GM19193 (cell line): ENCODE results near the gene ANKMY1.

ENCODE experiments used
- POLR2A ChIP-seq: IDR thresholded peaks from 4 replicates; pipeline ENCODE4 v1.6.1; 2011; ENCODE audit not compliant: insufficient read depth, insufficient read length; ENCODE audit errors: extremely low read depth

Gene ANKMY1

DNA sequence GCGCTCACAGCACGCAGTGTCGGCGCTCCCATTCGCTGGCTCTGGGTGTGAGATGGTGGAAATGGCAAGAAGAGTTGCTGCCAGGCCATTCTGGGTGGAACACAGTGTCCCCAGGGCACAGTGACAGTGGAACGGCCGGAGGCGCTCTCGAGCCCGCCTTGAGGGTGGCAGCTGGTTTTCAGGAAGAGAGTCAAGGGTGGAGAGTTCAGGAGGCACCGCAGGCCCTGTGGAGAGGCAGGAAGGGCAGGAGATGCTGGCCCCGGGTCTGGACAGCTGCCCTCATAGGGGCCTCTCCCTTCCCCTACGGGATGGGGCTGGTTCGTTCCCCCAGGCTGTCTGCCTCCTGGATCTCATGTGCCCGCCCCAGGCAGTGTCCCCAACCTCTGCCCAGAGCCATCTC is 109.9 kb downstream of the ANKMY1 start:
- TF ChIP-seq POLR2A, result no peak

DNA sequence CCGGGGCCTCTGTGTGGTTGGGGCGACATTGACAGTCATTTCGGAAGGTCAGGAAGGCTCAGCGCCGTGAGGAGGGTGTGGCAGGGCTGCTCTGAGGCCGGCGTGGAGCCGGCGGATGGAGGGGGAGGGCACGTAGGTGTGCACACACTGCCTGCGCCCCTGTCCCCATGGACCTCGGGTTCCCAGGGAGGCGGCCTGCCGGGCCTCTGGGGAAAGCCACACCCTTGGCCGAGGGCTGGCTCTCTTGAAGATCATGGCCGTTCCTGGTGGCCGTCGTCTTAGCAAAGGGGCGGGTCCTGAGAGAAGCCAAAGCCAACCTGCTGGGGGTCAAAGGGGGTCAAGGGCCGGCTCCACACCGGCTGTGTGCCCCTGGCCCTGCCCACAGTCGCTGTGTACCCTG is 110.5 kb downstream of the ANKMY1 start:
- TF ChIP-seq POLR2A, result no peak

DNA sequence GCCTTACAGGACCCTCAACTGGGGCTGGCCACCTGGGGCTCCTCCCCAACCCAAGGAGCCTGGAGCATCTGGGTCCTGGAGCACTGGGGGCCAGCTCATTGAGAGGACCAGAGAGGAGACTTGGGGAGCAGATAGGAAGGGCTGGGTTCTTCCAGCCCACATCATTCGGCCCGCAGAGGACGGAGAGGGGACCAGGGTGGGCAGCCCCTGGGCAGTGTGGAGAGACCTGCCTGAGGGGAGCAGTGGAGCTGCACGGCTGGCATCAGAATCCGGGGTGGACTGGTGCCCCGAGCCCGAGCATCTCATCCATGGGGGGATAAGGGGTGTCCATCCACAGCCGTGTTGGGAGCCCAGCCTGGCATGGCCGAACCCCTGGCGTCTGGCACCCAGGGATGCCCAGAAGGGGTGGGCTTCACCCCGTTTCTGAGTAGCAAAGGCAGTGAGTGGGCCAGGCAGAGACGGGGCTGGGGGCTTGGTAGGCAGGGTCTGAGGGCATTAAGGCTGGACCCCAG is 111.1 kb downstream of the ANKMY1 start:
- no peak for TF ChIP-seq POLR2A

DNA sequence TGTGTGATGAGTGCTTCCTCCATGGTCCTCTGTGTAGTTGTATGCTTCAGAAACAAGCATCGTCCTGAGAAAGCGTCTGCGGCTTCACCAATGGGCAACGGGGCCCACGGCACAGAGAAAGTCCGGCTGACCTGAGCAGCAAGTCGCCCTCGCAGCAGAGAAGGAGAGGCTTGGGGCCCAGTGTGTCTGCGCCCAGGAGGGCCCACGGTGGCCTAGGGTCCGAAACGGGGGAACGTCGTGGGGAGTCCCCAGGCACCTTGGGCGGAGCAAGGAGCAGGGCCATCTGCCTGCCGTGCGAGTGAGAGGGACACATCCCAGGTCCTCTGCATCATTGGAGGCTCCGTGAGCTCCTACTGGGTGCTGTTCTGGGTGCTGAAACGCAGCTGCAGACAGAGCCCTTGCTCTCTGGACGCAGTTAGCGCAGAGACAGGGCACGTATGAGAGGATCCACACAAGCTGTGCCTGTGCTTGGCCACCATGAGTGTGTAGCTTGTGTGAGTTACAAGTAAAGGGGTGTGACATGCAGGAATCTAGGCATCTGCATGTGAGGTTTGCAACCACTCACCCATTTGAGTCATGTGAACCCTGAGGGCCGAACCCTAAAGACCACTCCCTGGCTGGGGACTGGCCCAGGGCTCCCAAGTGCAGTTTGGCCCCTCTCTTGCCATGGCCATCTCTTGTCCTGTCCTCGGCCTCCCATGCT is 111.7 kb downstream of the ANKMY1 start:
- TF ChIP-seq POLR2A, result no peak

DNA sequence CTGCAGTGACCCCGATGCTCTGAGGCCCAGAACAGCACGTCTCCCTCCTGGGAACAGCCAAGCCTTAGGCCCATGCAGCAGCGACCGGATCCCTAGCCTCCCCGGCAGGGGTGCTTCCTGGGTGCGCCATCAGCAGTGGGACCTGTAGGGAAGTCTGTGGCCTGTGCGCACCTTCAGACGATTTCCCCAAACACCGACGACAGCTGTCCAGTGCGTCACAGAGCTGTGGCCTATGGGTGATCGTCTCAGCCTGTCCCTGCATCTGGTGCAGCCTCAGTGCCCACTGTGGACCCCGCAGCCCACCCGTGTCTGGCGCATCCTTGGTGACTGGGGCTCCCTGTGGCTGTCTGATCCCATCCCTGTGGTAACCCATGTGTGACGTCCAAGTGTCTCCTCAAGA is 113.3 kb downstream of the ANKMY1 start:
- TF ChIP-seq POLR2A, result no peak

DNA sequence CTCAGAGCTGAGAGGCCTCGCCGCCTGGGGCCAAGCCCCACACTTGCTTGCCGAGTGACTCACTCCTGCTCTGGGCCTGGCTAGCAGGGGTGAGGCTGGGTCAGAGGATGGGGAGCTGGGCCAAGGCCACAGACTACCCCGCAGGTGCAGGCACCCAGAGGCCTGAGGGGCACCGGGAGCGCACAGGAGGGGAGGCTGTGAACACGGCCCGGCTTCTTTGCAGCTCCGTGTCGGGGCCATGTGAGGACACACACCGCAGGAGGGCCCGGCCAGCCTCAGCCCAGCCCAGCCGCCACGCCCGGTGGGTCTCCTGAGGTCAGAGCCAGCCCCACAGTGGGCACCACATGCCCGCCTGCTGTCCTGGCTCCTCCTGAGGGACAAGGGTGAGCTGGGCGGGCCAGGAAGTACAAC is 113.9 kb downstream of the ANKMY1 start:
- TF ChIP-seq POLR2A, result no peak

DNA sequence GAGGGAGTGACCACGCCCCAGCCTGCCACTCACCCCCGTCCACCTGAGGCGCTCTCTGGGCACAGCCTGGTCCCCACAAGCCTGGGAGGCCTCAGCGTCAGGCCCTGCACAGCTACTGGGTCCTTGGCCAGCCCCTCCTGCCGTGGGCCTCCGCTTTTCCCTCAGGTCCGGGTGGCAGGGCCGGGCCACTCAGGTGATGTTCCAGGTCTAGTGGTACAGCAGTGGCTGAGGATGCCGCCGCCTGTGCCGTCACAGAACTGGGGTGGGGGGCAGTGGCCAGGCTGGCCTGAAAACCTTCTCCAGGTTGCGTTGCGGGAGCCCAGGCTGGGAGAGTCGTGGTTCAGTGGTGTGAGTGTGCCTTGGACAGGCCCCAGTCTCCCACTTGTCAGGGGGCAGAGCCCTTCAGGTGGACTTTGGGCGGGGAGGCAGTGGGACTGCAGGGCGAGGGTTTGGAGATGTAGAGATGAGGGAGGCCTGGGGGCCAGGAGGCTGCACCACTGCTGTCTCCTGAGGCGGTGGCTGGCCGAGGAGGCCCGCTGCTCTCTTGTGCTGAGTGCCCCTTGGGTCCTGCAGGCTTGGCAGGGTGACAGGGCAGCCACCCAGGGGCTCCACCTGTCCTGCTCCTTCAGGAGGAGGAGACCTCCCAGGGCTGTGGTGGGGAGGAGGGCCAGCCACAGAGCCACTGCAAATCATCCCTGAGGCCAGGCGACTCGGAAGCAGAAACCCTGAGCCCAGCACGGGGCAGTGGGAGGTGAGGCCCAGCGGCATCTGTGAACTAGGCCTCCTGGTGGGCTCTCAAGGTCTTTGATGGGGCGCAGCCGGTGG is 114.7 kb downstream of the ANKMY1 start:
- TF ChIP-seq POLR2A, result no peak

DNA sequence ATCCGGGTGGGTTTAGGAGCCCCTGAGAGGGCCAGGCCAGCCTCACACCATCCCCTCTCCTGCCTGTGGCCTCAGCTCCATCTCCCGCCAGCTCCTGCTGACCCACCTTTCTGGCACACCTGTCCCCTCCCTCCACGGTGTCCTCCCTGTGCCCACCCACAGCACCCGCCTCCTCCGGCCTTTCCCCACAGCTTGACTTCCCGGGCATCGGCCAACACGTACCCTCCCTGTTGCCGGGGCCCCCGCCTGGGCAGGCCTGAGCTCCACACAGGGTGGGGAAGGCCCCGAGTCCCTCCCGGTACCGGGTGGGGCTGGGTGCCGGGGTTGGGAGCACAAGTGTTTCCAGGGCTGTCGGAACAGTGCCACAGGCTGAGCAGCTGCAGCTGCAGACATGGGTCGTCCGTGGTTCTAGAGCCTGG is 115.8 kb downstream of the ANKMY1 start:
- no peak for TF ChIP-seq POLR2A

DNA sequence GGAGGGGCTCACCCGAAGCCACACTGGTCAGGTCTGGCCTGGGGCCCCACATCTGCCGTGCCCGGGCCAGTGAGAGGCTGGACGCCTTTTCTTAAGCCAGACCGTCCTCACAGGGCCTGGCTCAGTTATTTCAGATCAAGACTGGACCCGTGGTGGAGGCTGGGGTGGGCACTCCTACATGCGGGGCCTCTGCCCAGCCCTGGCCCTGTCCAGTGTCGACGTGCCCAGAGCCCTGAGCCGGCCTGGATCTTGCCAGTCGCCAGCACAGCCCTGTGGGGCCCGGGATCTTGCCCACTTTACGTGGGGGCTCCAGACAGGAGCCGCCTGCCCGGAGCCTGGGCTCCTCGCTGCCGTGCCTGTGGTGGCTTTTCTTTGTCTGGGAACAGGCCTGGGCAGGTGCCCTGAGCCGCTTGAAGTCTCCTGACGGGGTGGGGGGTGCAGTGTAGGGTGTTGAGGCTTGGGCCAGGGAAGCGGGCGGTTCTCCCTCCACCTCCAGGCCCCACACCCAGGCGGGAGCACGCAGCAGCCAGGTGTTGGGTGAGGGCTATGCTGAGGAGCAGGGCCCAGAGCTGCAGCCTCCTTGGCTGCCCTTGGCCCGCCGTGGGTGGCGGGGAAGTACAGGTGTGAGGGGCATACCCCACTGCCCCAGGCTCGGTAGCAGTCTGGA is 116.3 kb downstream of the ANKMY1 start:
- no peak for TF ChIP-seq POLR2A

DNA sequence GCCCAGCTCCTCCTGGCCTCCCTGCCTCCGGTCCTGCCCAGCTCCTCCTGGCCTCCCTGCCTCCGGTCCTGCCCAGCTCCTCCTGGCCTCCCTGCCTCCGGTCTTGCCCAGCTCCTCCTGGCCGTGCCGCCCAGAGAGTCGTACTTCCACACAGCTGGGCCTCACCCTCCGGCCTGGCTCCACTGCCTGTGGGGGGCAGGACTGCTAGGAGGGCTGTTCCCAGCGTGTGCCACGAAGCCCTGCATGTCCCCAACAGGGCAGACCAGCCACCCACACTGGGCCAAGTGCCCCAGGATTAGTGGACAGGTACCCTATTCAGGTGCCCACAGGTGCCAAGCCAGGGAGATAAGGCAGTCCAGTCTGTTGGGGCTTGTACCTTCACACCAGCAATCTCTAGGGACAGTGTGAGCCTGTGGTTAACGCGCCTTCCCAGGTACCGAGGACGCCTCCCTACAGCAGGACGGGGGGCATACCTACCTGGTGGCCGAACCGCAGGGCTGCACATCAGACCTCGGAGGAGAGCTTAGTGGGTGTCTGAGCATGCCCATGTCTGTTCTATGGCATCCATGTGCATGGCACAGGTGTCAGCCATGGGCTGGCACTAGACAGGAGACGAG is 117.0 kb downstream of the ANKMY1 start:
- no peak for TF ChIP-seq POLR2A

DNA sequence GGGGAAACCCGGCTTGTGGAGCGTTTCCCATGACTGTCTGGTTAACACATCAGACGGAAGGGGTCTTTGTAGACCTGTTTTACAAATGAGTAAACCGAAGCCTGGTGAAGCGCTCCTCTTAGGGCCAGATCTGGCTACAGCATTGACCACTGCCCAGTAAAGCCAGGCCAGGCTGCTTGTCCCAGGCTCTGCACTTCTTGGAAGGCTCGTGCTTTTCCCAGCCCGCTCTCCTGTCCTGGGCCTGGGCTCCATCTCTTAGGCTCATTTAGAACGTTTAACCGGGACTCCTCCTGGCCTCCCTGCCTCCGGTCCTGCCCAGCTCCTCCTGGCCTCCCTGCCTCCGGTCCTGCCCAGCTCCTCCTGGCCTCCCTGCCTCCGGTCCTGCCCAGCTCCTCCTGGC is 117.5 kb downstream of the ANKMY1 start:
- no peak for TF ChIP-seq POLR2A

DNA sequence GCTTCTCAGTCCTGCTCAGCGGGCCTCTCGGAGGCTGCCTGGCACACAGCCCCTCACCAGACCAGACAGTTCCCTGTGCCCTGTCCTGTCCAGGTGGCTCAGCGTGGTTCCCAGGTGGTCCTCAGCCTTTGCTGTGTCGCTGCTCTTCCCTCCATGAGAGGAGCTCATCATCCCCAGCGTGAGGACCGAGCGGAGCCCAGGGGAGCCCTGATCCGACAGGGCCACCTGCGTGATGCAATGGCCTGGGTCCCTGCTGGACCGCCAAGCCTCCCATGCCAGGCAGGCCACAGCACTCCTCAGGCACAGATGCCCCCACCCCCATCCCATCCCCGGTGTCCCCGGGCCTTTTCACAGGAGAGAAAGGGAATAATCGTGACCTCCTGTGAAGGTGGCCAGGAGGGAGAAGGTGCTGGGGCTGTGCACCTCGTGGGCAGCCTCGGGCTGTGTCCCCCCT is 118.1 kb downstream of the ANKMY1 start:
- TF ChIP-seq POLR2A, result no peak

DNA sequence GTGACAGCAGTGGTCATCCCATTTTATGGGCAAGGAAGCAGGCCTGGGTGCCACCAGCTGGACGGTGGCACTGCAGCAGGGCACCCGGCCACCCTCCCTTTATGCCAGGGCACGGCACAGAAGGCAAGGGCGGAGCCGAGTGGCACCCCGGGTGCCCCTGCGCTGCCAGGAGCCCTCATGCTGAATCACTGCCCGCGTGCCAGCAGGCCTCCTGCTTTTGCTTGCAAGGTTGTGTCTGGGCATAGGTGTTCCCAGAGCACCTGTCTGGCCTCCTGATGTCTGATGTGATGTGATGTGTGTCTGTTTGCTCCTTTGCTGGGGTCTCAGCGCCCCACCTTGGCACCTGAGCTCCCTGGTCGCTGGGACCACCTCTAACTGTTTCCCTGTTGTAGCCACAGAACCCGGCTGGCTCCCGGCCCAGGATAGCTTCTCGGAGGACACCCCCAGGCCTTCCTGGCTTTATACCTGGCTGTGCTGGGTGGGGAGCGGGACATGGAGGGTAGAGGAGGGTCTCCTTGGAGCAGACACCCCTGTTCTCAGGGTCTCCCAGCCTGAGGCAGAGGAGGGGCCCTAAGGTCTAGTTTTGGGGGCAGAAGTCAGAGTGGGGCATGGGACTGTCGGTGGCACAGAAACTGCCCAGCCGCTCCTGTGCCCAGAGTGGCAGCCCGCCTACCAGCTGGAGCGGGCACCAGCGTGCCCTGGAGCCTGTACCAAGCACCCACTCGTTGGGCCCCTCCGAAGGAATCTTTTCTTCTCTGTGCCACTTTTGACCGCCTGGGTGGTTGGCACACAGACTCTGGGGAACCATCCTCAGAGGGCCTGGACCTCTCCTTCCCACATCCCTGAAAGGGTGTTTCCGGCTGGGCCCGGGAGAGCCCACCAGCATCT is 118.7 kb downstream of the ANKMY1 start:
- no peak for TF ChIP-seq POLR2A
